Stimulated activated CD4-positive, alpha-beta T cell treated with anti-CD3 and anti-CD28 coated beads, Interleukin-12 subunit alpha, Interleukin-12 subunit beta, amount 100 ng/mL, for 24 hours (primary cell): ENCODE measurements around the gene CELA3B.
"Not testable (repeated sequence)": the region's sequence is repeated elsewhere in the genome, so short reads cannot be mapped to it uniquely, and the experiment has no call there.

Experiments used
- DNase-seq, 2 experiments: peaks; one replicate each; pipeline ENCODE4 v3.0.0-alpha.2; 2020; ENCODE audit warnings: low read depth in 2 of 2

The CELA3B gene

GRCh38 chr1:21944733-21945073 lies 32.1 kb upstream of the CELA3B start:
- DNase-seq, result no peak

GRCh38 chr1:21946836-21947587 lies 29.8 kb upstream of the CELA3B start:
- DNase-seq, result no peak

- no peak for DNase-seq
Measured at GRCh38 chr1:21950734-21951133, 26.1 kb upstream of the CELA3B start.

GRCh38 chr1:21951226-21951870 lies 25.5 kb upstream of the CELA3B start:
- no peak for DNase-seq

- DNase-seq, result no peak
Measured at GRCh38 chr1:21952786-21953520, 23.9 kb upstream of the CELA3B start.

GRCh38 chr1:21955058-21955457 lies 21.8 kb upstream of the CELA3B start:
- DNase-seq, result no peak

GRCh38 chr1:21955501-21956281 lies 21.1 kb upstream of the CELA3B start:
- DNase-seq, result no peak

- DNase-seq, result peak in 1 of 2 experiments; percentile 5
Measured at GRCh38 chr1:21956720-21957552, 19.9 kb upstream of the CELA3B start.

- DNase-seq, result no peak
Measured at GRCh38 chr1:21961337-21961736, 15.5 kb upstream of the CELA3B start.

GRCh38 chr1:21961799-21962198 lies 15.0 kb upstream of the CELA3B start:
- DNase-seq, result no peak

GRCh38 chr1:21963477-21964217 lies 13.2 kb upstream of the CELA3B start:
- peak; percentile 66 to 84 for DNase-seq

- DNase-seq, result no peak
Measured at GRCh38 chr1:21966247-21967000, 10.4 kb upstream of the CELA3B start.

GRCh38 chr1:21967216-21967615 lies 9.6 kb upstream of the CELA3B start:
- not testable (repeated sequence) for DNase-seq

GRCh38 chr1:21969066-21969465 lies 7.8 kb upstream of the CELA3B start:
- not testable (repeated sequence) for DNase-seq

- not testable (repeated sequence) for DNase-seq
Measured at GRCh38 chr1:21970523-21970922, 6.3 kb upstream of the CELA3B start.

GRCh38 chr1:21972973-21973441 lies 3.8 kb upstream of the CELA3B start:
- not testable (repeated sequence) for DNase-seq

- not testable (repeated sequence) for DNase-seq
Measured at GRCh38 chr1:21973948-21974347, 2.9 kb upstream of the CELA3B start.

- not testable (repeated sequence) for DNase-seq
Measured at GRCh38 chr1:21974699-21975098, 2.1 kb upstream of the CELA3B start.

- DNase-seq, result not testable (repeated sequence)
Measured at GRCh38 chr1:21975296-21975695, 1.5 kb upstream of the CELA3B start.
